Measurements from ENCODE around the gene GPR61. TPM values are rescaled to one million over a fixed set of nuclear protein-coding genes. Genes with fewer than 3 reads are reported as not detected.

The GPR61 gene
- total RNA-seq, 1 donor from 2014 or later, result not detected

DNA sequence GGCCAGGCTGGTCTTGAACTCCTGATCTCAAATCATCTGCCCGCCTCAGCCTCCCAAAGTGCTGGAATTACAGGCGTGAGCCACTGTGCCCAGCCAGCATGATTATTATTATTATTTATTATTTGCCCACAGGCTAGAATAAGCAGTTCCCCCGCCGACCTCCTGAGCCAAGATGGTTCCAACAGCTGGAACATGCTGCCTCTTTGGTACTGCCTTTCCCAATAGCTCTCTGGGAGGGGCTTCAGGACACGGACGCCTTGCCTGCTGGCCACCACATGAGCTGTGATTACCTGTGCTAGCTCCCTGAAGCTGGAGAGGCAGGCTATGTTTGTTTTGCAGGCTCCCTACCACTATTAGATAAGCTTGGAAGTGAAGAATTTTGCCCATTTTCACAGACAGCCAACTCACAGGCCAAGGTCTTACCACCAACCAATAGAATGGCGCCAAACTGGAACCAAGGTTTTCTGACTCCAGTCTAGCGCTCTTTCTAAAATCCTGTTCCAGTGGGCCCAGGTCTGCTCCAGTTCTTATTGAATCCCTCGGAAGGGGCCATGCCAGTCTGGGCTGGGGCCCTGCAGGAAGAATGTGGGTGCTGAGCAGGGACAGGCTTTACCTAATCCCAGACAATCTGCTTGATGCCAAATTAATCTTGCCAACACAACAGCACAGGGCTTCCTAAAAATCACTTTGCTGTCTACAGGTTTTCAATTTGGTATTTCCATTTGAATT, 2.1 kb upstream of the GPR61 start:
- no peak for ATAC-seq

DNA sequence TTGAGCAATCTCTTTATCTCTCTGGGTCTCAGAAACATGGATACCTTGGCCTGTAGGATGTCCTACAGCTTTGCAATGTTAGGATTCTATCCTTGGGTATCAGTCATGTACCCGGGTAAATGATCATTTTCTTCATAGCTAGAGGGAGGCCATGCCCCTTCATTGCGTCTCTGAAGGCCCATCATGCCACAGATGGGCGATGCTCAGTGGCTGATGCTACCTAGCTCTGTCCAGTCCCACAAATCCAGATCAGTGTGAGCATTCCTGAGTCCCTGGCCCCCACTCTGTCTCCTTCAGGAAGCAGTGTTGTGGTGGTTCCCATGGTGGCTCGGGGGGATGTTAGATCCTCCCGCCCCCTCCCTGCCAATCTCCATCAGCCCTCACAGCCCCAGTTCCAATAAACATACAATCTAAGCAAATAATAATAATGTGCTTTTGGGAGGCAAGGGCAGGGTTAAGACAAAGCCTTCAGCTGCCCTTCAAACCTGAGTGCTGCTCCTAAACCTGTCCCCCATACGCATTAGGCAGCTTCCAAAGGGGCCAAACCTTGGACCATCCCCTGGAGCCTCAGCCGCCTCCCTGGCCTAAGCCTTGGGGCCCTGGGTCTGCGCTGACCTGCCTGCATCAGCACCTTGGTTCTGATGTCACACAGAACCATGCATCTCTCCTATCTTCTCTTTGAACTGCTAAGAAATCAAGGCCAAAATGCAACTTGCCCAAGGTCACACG, 681 bp upstream of the GPR61 start:
- no peak for ATAC-seq

DNA sequence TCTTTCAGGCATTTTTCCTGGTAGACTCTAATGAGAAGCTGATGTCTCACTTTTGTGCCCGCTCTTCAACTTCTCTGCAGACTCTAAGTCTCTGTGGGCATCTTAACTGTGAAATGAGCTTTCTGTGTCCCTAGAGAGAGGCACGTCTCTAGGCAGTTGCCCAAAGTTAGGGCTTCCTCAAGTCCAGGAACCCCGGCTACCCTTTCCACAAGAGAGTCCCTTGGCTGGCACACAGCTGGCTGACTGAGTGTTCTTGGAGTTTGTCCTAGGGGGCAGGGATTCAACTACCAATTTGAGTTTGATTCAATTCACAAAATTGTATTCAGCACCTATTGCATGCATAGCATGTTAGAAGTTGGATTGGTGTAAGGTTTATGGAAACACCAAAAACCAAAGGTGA, 1.4 kb downstream of the GPR61 start:
- no peak for ATAC-seq

DNA sequence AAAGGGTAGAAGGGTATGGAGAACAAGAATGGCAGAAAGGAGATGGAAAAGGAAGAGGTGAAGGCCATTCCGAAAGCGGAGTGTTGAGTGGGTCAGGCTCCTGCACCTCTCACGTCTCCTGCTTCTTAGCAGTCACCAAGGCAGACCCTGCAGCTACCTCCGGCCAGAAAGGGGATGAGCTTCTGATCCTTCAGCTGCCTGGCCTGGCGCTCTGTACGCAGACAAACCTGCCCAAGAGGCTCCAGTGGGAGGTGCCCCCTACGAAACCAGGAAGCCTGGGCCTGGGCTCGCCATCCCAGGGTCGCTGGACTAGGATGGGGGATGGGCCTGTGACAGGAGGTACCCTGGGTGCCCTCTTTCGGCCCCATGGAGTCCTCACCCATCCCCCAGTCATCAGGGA, 3.0 kb downstream of the GPR61 start:
- no peak for ATAC-seq

DNA sequence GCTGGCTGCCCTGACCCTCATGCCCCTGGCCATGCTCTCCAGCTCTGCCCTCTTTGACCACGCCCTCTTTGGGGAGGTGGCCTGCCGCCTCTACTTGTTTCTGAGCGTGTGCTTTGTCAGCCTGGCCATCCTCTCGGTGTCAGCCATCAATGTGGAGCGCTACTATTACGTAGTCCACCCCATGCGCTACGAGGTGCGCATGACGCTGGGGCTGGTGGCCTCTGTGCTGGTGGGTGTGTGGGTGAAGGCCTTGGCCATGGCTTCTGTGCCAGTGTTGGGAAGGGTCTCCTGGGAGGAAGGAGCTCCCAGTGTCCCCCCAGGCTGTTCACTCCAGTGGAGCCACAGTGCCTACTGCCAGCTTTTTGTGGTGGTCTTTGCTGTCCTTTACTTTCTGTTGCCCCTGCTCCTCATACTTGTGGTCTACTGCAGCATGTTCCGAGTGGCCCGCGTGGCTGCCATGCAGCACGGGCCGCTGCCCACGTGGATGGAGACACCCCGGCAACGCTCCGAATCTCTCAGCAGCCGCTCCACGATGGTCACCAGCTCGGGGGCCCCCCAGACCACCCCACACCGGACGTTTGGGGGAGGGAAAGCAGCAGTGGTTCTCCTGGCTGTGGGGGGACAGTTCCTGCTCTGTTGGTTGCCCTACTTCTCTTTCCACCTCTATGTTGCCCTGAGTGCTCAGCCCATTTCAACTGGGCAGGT, 3.8 kb downstream of the GPR61 start:
- no peak for ATAC-seq

DNA sequence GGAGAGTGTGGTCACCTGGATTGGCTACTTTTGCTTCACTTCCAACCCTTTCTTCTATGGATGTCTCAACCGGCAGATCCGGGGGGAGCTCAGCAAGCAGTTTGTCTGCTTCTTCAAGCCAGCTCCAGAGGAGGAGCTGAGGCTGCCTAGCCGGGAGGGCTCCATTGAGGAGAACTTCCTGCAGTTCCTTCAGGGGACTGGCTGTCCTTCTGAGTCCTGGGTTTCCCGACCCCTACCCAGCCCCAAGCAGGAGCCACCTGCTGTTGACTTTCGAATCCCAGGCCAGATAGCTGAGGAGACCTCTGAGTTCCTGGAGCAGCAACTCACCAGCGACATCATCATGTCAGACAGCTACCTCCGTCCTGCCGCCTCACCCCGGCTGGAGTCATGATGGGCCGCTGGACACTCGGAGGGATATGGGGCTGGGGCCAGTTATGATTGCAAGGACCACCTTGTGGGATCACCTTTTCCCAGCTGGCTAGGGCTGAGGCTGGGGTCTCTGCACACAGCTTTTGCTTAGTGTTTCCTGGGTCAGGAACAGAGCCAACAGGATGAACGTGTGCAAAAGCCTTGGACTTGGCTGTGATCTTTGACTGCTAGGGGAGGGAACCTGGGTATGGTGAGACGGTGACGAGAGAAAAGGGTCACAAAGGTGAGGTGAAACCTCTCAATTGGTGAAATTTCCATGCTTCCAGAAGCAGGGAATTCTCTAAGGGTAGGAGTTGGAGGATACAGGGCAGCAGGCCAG, 4.5 kb downstream of the GPR61 start:
- ATAC-seq, result no peak

DNA sequence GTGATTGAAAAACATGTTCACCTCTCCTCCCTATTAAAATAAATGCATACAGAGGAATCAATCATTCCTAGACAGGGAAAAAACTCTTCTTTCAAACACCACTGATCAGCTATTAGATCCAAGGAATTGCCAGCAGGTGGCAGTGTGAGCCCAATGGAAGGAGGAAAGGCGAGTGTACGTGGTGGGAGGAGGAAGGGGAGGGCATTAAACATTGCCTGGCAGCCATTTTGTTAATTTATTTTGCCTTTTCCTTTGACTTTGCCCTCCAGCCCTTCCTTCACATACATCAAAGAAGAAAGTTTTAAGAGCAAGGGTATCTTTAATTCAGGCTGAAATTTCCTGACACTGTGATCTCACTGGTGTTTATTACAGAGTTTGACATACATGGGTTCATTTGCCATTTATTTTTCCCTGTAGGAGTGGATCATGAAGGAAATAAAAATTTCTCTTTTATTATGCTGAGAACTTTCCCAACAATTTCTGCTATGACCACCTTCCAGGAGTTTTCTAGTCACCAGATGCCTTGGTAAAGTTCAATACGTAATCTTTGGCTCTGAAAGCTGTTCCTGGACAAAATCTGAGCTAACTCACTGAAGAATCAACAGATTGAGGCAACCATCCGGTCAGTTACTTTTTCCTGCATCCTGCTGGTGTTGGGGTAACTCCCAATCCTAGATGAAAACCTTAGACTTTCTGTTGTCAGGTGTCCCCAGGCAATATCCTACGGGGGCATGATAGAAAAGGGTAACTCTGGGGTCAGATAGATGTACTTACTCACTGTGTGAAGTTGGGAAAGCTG, 6.8 kb downstream of the GPR61 start:
- ATAC-seq, result peak; percentile 72

DNA sequence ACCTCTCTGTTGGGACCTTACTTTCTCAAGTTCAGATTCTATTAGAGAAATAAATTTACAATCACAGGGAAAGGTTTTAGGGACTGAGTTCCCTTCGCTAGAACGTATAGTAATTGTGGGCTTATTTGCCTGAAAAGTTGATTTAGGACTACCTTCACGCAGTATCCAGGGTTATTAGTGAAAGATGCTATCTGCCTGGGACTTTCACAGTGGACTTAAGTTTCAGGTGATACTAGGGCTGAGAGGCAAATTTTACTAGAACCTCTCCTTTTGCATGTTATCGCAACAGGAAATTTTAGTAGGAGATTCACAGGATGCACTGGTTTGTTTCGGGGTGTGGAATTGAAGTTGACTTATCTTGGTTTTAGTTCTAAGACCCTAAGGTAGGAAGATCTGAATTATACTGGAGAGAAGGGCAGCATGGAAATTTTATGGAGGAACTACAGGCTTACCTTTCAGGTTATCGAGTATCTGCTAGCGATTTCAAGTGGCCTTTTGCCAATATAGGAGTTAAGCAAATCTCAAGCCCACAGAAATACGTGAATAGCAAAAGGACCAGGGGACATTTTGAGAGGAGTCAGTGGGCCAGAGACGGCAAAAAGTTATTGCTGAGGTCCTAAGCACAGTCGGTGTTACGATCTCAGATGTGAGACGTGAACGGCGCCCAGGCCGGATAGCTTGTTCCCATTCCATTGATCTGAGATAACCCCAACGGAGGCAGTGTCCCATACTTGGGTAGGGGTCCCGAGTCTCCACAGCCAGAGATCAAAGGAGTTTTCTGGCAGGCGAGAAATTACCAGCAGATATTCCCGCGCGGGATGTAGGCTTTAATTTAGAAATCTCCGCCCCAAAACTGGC, 8.0 kb downstream of the GPR61 start:
- peak; percentile 8 for ATAC-seq

DNA sequence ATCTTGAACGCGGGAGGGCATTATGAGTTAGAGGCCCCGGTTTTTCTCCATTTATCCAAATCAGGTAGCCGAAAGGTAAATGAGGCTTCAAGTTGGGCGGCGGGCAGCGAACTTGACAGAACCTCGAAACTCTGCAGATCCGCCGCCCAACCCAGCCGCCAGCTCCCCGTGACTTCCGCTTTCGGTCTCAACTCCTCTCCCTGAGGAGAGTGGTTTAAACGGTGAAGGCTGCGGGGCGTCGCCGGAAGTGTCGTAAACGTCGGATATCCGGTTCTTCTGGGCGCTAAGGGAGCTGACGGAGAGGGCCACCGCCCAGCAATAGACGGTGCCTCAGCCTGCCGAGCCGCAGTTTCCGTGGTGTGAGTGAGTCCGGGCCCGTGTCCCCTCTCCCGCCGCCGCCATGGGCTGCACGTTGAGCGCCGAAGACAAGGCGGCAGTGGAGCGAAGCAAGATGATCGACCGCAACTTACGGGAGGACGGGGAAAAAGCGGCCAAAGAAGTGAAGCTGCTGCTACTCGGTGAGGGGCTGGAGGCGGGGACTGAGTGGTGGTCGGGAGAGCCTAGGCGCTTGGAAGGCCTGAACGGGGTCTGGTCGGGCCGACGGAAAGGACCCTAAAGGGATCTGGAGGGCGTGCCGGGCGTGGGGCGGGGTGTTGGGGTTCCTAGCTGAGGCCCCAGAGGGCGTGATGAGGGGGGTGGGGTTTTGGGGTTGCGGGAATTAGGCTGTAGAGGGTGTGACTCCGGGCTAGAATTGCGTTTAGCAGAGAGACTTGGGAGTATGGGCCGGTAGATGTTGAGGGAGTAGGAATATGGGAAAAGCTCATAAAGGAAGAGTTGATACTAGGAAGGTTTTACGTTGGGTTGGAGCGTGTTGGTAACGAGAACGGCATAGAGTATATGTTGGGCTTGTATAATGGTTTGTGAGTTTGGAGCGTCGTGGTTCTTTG, 8.9 kb downstream of the GPR61 start, which contains the start of gene GNAI3:
Gene GNAI3, plus strand, starts transcription at position 295 of the 947 bp plus-strand sequence. Its CDS starts 106 bp downstream, at position 401.
- ATAC-seq, result peak; percentile 97

DNA sequence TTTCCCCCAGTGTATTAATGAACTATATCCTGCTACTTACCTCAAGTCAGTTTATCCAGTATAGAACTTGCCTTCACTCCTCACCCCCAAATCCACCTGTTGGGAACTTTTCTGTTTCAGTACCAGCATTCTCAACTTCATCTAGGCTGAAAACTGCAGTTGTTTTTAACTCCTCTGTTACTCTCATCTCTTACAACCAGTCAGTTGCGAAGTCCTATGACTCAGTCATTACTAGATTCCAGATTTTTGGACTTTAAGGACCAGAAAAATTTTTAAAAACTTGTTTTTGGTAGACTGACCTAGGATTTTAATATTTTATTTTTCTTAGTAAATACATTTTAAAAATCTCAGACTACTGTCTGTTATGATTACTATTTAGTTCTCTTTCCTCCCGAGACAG, 16.9 kb downstream of the GPR61 start:
- no peak for ATAC-seq

DNA sequence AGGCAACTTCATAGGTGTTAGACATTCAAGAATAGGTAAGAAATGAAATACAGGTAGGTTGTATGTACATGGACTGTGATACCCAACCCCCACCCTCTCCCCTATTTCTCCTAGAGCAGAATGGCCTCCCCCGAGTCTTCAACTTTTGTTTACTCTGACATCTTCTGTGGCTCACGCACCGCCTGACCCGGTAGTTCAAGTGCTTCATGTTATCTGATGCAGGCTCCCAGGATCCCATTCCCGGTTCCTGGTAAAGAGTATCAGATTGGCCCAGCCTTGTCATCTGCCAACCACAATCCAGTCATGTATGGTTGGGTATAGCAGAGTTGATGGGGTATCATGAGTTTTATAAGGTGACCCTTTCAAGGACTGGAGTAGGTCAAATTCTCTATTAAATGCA, 17.8 kb downstream of the GPR61 start:
- no peak for ATAC-seq

DNA sequence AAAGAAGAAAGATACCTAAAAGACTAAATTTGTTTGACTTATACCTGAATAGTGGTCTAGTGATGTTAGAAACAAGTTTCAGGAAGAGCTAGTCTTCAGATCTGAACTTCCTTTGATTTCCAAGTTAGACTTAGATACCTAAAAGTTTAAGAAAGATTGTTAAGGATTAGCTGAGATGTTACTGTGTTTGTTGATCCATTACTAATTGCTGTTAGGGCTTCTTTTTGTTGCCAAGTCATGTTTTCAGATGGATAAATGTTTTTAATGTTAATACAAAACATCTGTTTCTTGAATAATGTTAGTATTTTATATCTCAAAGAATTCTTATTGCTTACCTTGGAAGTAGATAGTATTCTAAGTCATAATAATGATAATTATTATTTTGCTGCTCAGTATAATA, 20.3 kb downstream of the GPR61 start:
- ATAC-seq, result no peak

DNA sequence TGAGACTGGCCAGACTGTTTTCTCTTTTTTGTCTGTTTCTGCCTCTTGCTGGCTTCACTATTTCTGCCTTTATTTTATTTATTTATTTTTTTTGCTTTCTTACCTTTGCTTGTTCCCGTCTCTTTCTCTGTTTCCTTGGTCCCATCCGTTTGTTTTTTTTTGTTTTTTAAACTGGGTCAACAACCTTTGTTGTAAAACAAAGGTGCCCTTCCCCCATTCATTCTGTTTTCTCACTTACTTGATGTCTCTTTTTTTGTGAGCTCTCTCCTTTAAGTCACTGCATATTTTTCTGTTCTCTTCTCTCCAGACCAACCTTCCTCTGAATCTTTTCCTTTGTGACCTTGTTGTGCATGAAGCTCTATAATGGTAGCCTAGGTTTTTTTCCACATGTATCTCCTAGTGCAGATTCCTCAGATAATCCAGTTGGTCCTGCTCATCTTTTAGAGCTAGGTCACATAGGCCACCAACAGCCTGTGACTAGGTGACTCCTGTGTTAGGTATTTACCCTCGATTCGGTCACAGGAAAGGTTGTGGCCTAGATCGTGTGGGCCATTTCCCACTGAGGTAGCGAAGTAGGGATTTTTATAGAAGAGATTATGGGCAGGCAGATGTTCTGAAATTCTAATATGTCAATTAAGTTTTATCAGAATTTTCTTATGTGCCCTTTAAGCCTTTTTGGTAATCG, 24.7 kb downstream of the GPR61 start:
- no peak for ATAC-seq

DNA sequence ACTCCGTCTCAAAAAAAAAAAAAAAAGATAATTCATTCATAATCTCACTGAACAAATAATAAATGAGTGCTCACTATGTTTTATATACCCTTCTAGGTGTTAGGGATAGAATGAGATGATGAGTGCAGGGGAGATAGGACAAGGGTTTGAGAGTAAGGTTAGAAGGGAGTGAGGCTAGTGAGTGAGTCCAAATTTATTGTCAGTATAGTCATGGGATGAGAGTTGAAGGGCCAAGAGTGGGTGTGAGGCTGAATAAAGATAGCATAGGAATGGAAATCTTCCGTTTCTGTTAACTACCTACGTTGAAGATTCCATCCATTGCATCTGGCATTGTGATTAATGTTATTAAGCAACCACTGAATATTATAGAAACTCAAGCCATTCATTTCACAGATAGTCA, 25.6 kb downstream of the GPR61 start:
- ATAC-seq, result no peak

DNA sequence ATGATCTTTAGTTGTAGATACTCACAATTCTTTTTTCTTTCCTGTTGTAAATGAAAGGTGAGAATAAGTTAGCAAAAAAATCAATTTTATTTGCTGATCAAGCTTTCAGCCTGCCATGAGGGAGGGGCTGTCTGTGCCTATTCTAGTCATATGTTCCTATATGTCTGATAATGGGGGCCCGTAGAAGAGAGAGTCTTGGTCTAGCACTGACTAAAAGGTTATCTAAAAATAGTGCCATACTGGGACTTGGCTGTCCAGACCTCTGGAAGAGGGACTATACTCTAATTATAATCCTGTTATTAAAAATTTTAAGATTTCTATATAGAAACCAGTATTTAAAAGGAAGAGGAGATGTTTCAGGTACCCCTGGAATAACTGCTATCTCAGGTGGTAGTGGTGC, 27.3 kb downstream of the GPR61 start:
- no peak for ATAC-seq

DNA sequence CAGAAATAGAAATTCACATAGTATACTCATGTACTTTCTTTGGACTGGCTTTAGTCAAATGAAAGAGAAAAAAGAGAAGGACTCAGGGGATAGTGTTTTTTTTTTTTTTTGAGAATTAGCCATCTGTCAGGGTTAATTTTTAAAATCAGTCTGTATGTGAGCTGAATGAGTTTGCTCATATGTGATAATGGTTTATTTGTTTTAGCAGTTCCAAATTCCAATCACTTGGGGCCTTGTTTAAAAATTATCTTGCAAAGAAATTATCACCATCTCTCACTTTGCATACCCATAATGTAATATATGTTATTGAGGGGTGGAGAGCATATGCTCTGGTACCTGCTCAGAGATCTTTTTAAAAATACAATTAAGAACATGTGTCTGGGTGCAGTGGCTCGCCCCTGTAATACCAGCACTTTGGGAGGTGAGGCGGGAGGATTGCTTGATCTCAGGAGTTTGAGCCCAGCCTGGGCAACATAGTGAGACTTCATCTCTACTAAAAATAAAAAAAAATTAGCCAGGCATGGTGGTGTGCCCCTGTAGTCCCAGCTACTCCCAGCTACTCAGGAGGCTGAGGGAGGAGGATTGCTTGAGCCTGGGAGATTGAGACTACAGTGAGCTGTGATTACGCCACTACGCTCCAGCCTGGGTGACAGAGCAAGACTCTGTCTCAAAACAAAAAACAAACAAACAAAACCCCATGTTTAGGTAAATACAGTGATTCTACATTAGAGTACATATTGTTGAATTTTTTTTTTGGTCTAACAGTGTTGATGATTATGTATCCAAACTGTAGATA, 28.4 kb downstream of the GPR61 start:
- ATAC-seq, result no peak

DNA sequence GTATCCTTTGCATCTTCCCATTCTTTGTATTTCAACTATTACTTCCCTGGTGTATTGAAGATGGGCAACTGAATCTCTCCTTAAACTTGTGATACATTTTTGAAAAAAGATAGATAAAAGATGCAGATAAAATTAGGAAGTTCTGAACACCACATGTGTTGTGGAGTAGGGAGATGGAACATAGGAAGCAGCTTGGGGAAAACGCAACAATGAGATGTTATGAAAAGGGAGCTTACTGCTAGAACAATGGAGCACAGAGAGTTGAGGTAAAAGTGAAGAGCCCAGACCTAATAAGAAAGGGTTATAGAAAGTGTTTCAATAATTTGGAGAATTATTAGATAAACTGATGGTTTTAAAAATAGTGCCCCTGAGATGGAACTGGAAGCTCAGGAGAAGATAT, 29.7 kb downstream of the GPR61 start:
- no peak for ATAC-seq

DNA sequence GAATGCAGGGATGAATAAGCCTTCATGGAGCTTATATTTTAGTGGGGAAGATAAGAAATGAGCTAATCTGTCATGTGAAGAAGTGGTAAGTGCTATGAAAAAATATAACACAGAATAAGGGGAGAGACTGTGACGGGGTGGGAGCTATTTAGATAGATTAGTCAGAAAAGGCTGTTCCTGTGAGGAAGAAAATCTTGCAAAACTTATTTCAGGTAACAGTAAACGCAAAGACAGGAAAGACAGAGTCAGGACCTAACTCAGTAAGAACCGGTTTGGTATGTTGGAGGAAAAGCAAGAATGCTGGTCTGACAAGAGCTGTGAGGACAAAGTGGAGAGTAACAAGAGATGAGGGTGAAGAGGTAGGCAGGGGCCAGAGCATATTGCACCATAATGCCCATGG, 30.7 kb downstream of the GPR61 start:
- peak; percentile 92 for ATAC-seq

All from esophagus mucosa (tissue), 1 donor.